Measurements from ENCODE around the gene E2F1.

Gene E2F1

DNA sequence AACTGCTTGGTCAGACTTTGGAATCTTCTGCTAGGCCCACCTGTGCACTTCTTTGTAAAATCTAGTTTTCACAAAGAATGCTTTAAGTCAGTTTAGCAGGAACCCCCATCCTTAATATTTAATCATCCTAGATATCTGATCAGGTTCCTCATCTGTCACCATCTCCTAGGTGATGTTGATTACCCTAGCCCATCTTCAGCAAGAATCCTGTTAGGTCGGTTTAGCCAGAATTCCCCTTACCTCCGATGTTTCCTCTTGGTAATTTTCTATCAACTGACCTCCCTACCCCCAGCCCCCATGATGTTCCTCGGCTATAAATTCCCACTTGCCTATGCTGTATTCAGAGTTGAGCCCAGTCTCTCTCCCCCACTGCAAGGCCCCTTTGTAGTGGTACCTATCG is 42.9 kb upstream of the E2F1 start:
- ChIA-PET POLR2A (interaction anchor here (0.7 kb wide), 1 partner anchor 239 kb away, joined by 3 read pairs; the partner anchor contains the start of gene CBFA2T2), CTCF (no interaction called here)
- H3K4me3 ChIP-seq (ENCODE audit: low read depth, low read length) = no peak overlapping the region
- TF ChIP-seq, protein P1, sequence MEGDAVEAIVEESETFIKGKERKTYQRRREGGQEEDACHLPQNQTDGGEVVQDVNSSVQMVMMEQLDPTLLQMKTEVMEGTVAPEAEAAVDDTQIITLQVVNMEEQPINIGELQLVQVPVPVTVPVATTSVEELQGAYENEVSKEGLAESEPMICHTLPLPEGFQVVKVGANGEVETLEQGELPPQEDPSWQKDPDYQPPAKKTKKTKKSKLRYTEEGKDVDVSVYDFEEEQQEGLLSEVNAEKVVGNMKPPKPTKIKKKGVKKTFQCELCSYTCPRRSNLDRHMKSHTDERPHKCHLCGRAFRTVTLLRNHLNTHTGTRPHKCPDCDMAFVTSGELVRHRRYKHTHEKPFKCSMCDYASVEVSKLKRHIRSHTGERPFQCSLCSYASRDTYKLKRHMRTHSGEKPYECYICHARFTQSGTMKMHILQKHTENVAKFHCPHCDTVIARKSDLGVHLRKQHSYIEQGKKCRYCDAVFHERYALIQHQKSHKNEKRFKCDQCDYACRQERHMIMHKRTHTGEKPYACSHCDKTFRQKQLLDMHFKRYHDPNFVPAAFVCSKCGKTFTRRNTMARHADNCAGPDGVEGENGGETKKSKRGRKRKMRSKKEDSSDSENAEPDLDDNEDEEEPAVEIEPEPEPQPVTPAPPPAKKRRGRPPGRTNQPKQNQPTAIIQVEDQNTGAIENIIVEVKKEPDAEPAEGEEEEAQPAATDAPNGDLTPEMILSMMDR (IDR thresholded peaks at IDR 0.05; ENCODE audit: insufficient read depth, low read length, missing control alignments) = no peak
- no peak for DNase-seq (ENCODE audit: low read depth, low spot score)

DNA sequence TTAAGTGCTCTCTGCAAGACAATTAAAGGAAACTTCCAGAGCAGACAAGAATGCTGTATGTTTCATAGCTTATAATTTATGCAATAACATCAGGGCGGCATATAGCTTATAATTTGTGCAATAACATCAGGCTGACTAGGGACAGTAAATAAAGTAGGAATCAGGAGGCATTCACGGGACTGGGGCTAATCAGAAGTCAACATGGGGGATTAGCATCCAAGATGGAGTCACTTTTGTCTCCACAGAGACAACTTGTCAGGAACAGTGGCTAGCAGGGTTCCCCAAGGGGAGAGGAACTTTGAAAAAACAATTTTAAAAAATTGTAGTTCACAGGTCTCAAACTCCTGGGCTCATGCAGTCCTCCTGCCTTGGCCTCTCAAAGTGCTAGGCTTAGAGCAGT is 42.3 kb upstream of the E2F1 start:
- ChIA-PET POLR2A (no interaction called here), CTCF (no interaction called here)
- TF ChIP-seq, protein P1 (IDR thresholded peaks at IDR 0.05; ENCODE audit: insufficient read depth, low read length, missing control alignments) = no peak
- no peak overlapping the region for H3K4me3 ChIP-seq (ENCODE audit: low read depth, low read length)
- no peak for DNase-seq (ENCODE audit: low read depth, low spot score)

DNA sequence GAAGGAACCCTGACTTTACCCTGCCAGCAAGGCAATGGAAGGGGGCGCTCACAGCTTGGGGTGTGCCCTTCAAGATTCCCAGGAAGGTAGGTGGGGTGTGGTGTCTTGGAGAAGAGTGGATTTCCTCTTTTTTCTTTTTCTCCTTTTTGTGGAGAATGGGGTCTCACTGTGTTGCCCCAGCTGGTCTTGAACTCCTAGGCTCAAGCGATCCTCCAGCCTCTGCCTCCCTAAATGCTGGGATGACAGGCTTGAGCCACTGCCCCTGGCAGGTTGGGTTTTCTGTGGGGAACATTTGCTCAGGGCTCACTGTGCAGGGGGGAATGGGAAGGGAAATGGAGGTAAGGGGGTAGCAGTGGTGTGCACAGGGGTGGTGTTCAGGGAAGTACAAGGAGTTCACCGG is 41.6 kb upstream of the E2F1 start:
- POLR2A ChIA-PET = no interaction called here
- TF ChIP-seq, protein P1 (IDR thresholded peaks at IDR 0.05; ENCODE audit: insufficient read depth, low read length, missing control alignments) = no peak
- CTCF ChIA-PET = interaction anchor here (1.8 kb wide), 1 partner anchor 60 kb away, joined by 6 read pairs; no protein-coding TSS in a partner anchor

DNA sequence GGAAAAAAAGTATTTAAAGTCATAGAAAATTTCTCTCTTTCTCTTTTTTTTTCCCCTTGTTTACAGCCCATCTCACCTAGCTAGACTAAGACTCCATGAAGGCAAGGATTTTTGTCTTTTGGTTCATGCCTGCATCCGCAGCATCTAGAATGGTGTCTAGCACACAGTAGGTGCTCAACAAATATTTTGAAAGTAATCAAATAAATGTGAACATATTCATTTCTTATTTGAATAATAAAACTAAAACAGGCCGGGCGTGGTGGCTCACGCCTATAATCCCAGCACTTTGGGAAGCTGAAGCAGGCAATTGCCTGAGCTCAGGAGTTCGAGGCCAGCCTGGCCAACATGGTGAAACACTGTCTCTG is 40.9 kb upstream of the E2F1 start:
- ChIA-PET CTCF (interaction anchor here (1.4 to 1.8 kb wide), 2 partner anchors 12 to 59 kb away, joined by 3 to 6 read pairs; no protein-coding TSS in a partner anchor), POLR2A (no interaction called here)

More for the DNA sequence above, 41.6 kb upstream of the E2F1 start:
- H3K4me3 ChIP-seq (ENCODE audit: low read depth, low read length) = no peak overlapping the region
- DNase-seq (ENCODE audit: low read depth, low spot score) = no peak

DNA sequence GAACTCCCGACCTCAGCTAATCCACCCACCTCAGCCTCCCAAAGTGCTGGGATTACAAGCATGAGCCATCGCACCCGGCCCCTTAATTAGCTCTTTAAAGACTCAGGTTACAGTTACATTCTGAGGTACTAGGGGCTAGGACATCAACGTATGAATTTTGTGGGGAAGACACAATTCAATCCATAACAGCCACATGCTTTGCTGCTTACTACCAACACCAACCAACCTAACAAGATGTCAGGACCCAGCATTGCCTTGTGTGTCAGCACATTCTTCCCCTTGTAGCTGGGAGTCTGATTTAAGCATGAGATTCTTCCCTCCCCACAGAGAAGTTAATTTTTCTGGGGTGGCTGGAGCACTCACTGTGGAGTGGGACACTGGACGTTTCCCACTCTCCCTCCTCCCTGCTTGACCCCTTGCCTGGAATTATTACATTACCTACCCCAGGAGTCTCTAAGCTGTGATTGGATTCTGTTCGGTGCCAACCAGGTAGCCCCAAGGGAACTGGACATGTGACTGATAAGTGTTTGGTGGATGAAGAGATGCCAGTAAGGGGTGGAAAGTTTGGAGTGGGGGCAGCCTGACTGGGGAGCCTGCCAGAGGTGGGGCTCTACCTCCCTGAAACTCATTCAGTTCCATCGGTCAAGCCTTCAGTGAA is 39.6 kb upstream of the E2F1 start:
- ChIA-PET CTCF (interaction anchor here (1.0 to 1.8 kb wide), 3 partner anchors 14 to 58 kb away, joined by 3 to 6 read pairs (median 3); no protein-coding TSS in a partner anchor), POLR2A (interaction anchor here (0.6 kb wide), 1 partner anchor 386 kb away, joined by 3 read pairs; the partner anchor contains the start of gene EIF2S2)
- H3K4me3 ChIP-seq (ENCODE audit: low read depth, low read length) = no peak overlapping the region
- TF ChIP-seq, protein P1 (IDR thresholded peaks at IDR 0.05; ENCODE audit: insufficient read depth, low read length, missing control alignments) = no peak
- DNase-seq (ENCODE audit: low read depth, low spot score) = no peak

More for the DNA sequence above, 40.9 kb upstream of the E2F1 start:
- H3K4me3 ChIP-seq (ENCODE audit: low read depth, low read length) = no peak overlapping the region
- DNase-seq (ENCODE audit: low read depth, low spot score) = no peak
- TF ChIP-seq, protein P1 (IDR thresholded peaks at IDR 0.05; ENCODE audit: insufficient read depth, low read length, missing control alignments) = no peak

DNA sequence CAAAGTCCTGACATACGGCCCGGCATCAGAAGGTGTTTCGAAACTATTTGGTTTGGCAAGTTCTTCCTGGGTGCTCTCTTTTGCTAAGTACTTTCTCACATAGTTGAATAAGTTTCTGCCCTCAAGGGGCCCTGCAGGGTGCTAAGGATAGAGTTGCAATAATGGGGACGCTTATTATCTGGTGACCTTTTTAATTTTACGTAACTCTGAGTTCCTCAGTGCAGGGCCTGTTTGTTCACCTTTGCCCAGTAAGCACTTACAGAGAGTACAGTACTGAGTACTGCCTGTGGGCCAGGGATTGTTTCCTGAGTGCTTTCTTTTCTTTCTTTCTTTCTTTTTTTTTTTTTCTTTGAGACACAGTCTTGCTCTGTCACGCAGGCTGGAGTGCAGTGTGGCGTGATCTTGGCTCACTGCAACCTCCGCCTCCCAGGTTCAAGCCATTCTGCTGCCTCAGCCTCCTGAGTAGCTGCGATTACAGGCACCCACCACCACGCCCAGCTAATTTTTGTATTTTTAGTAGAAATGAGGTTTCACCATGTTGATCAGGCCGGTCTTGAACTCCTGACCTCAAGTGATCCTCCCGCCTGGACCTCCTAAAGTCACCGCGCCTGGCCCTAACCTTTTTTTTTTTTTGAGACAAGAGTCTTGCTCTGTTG is 38.4 kb upstream of the E2F1 start:
- ChIA-PET POLR2A (interaction anchor here (0.6 kb wide), 1 partner anchor 388 kb away, joined by 3 read pairs; the partner anchor contains the start of gene EIF2S2), CTCF (no interaction called here)
- TF ChIP-seq, protein P1 (IDR thresholded peaks at IDR 0.05; ENCODE audit: insufficient read depth, low read length, missing control alignments) = no peak
- no peak for DNase-seq (ENCODE audit: low read depth, low spot score)
- no peak overlapping the region for H3K4me3 ChIP-seq (ENCODE audit: low read depth, low read length)
